ENCODE data around the gene GPR150. TPM values are rescaled to one million over a fixed set of nuclear protein-coding genes. Genes with fewer than 3 reads are reported as not detected.

Gene GPR150
- total RNA-seq, 4 donors from 2014 or later = 0.29 to 0.59 (median 0.29) TPM; not detected in 1

DNA sequence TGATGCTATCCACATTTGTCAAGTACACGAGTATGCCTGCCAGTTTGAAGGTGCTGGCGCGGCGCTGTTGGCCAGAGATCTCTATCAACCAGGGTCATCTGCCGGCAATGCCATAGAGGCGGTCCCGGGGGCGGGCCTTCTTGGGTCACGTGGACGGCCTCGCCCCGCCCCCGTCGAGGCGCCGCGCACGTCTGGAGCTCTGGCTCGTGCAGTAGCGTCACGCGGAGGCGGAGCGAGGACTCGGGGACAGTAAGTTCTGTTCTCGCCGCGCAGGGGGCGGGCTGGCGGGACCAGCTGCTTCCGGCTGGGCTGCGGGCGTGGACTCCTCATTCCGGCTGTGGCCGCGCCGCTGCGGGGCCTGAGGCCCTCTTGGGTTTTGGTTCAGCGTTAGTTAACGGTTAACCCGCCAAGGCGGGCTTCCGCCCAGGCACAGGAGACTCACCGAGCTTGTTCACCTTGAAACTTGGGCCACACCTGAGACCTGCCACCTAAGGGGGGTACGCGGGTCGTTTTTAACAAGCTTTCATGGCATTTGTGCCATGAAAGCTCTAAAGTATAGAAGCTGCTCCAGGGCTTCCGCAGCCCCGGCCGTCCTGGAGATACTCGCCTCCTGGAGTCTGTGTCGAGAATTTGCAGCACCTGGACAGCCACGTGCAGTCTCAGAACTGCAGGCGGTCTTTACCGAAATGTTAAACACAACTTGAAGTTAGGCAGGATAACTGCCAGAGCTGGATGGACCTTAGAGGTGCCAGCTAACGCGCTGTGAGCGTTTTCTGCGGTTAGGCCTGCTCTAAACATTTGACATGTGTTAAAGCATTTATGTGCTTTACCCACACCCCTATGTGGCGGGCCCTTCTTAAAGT lies 26.9 kb downstream of the GPR150 start, which contains the start of gene RFESD:
Gene RFESD (plus strand): TSS at position 209 of the 863 bp plus-strand sequence. CDS start 5,495 bp downstream, outside the sequence.
- peak within 1 kb of the TSS; percentile 62 to 71 (median 66) for H3K4me3 ChIP-seq
- peak; percentile 82 to 83 for ATAC-seq
- peaks cover 16 to 39% of the 10 kb centered on the region in 2 donors for H3K4me1 ChIP-seq
- peak; percentile 98 to 100 for DNase-seq
- TF ChIP-seq, protein P1, sequence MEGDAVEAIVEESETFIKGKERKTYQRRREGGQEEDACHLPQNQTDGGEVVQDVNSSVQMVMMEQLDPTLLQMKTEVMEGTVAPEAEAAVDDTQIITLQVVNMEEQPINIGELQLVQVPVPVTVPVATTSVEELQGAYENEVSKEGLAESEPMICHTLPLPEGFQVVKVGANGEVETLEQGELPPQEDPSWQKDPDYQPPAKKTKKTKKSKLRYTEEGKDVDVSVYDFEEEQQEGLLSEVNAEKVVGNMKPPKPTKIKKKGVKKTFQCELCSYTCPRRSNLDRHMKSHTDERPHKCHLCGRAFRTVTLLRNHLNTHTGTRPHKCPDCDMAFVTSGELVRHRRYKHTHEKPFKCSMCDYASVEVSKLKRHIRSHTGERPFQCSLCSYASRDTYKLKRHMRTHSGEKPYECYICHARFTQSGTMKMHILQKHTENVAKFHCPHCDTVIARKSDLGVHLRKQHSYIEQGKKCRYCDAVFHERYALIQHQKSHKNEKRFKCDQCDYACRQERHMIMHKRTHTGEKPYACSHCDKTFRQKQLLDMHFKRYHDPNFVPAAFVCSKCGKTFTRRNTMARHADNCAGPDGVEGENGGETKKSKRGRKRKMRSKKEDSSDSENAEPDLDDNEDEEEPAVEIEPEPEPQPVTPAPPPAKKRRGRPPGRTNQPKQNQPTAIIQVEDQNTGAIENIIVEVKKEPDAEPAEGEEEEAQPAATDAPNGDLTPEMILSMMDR (IDR thresholded peaks at IDR 0.05 in 4 of 5, conservative IDR thresholded peaks at IDR 0.05 in 1 of 5) = peak in 2 of 5 experiments; percentile 19 to 29
- TF ChIP-seq POLR2A (IDR thresholded peaks at IDR 0.05) = peak; percentile 96 to 98
- intact Hi-C loops (cut with DNase I; ENCODE audit: low total_unique reads) = loop anchor here (1.0 to 10.0 kb wide), 7 partner anchors 190 to 1056 kb away; partner anchors contain the start of gene CAST
- in situ Hi-C loops (cut with MboI; ENCODE audit: low sequenced_read_pairs in 4 of 4) = loop anchor here in 3 of 4 donors (25.0 kb wide), 2 partner anchors 316 to 691 kb away; partner anchors contain the start of gene ELL2 (in 2 of the 3)
- H3K27ac ChIP-seq = peak within 1 kb of the TSS; percentile 95 to 99 (median 97)
- H3K9me3 ChIP-seq = no peaks in the 10 kb centered on the region
- H3K36me3 ChIP-seq = no peaks in the 10 kb centered on the region
- H3K27me3 ChIP-seq = no peaks in the 10 kb centered on the region

DNA sequence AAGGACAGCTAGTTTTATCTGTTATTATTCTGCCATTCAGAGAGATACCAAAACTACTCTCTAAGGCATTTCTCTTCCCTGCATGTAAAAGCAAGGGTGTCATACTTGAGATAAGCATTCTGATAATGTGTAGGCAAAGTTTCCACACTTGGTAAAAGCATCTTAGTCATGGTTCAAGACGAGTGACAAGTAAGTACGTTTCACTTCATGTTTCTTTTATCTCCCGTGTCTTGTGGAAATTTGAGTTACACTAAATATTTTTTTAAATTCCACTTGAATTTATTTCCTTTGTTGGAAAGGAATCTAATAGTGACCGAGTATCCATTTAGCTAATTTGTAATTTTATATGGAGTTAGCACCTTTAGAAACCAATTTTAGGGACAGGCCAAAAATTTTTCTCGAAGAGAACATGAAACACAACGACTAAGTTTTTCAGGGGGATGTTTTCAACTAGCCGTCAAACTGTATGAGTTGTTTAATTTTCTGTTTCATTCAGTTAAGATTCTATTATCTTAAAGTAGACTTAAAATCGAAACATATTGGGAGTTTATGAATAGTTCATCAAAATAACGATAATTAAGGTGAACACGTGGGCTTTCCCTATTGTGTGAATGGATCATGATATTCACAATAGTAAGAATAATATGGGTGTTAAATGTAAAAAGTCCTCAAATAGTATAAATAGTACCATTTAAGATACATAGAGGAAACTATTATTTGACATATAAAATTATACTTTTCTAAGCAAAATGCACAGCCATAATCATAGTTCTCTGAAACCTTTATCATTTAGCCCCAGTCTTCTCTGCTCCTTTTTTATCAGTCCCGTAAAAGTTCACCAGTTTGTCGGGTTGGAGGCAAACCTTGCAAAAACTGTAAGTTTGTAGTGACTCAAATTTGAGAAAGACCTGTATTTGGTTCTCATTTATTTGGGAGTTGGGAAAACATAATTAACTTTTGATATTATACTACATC lies 28.3 kb downstream of the GPR150 start:
- H3K36me3 ChIP-seq = no peaks in the 10 kb centered on the region
- DNase-seq = no peak
- intact Hi-C loops (cut with DNase I; ENCODE audit: low total_unique reads) = loop anchor here (1.0 to 10.0 kb wide), 6 partner anchors 83 to 1054 kb away; partner anchors contain the start of genes CAST and RHOBTB3
- H3K9me3 ChIP-seq = no peaks in the 10 kb centered on the region
- peak overlapping the region; percentile 95 to 99 (median 97) for H3K27ac ChIP-seq
- peaks cover 12 to 35% of the 10 kb centered on the region in 2 donors for H3K4me1 ChIP-seq
- in situ Hi-C loops (cut with MboI; ENCODE audit: low sequenced_read_pairs in 4 of 4) = loop anchor here in 3 of 4 donors (25.0 kb wide), 2 partner anchors 314 to 689 kb away; partner anchors contain the start of gene ELL2 (in 2 of the 3)
- H3K27me3 ChIP-seq = no peaks in the 10 kb centered on the region
- ATAC-seq = no peak
- peak overlapping the region in 1 of 4 donors; percentile 62 for H3K4me3 ChIP-seq
- TF ChIP-seq POLR2A (IDR thresholded peaks at IDR 0.05) = no peak
- TF ChIP-seq, protein P1 (IDR thresholded peaks at IDR 0.05 in 4 of 5, conservative IDR thresholded peaks at IDR 0.05 in 1 of 5) = no peak

DNA sequence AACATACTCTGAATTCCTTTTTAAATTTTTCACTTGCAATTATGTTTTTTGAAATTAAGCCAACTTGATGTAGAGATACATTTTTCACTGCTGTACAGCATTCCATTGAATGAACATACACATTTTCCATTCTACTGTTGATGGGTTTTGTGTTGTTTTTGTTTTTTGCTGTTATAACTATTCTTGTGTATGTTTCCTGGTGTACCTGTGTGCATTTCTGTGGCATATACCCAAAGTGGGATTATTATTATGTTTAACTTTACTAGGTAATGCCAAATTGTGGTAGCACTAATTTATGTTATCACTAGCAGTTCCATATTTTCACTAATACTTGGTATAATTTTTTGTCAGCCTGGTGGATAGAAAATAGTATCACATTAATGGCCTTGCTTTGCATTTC lies 29.4 kb downstream of the GPR150 start:
- no peak for ATAC-seq
- in situ Hi-C loops (cut with MboI; ENCODE audit: low sequenced_read_pairs in 4 of 4) = loop anchor here in 3 of 4 donors (25.0 kb wide), 2 partner anchors 313 to 688 kb away; partner anchors contain the start of gene ELL2 (in 2 of the 3)
- H3K4me1 ChIP-seq = peaks cover 12 to 35% of the 10 kb centered on the region in 2 donors

More for the DNA sequence above, 29.4 kb downstream of the GPR150 start:
- no peaks in the 10 kb centered on the region for H3K36me3 ChIP-seq
- no peak for TF ChIP-seq POLR2A (IDR thresholded peaks at IDR 0.05)
- TF ChIP-seq, protein P1 (IDR thresholded peaks at IDR 0.05 in 4 of 5, conservative IDR thresholded peaks at IDR 0.05 in 1 of 5) = no peak
- no peaks in the 10 kb centered on the region for H3K9me3 ChIP-seq
- intact Hi-C loops (cut with DNase I; ENCODE audit: low total_unique reads) = loop anchor here (5.0 to 10.0 kb wide), 3 partner anchors 956 to 1053 kb away; partner anchors contain the start of gene CAST
- peak overlapping the region in 1 of 4 donors; percentile 6 for H3K27ac ChIP-seq
- H3K4me3 ChIP-seq = no peak overlapping the region
- no peaks in the 10 kb centered on the region for H3K27me3 ChIP-seq
- no peak for DNase-seq

Measured in gastrocnemius medialis (tissue), 4 donors.